WTC11 (cell line): ENCODE results near the gene NEURL4. TPM values are rescaled to one million over a fixed set of nuclear protein-coding genes. Genes with fewer than 3 reads are reported as not detected.

ENCODE experiments used
- ATAC-seq: fragments of 200-7000 bp; cut with Tn5 transposase; 2 replicates; pipeline ENCODE4 v1.10.0; 2021; ENCODE audit warnings: mild to moderate bottlenecking, moderate library complexity
- CTCF ChIA-PET: fragments of 300-600 bp; sonication (Branson Sonifier 250); formaldehyde crosslinking; loops from one replicate; lab custom pipeline; 2021; ENCODE audit warnings: antibody characterized with exemption; lab: Charles Lee
- POLR2A ChIA-PET: fragments of 350-600 bp; sonication (Branson Sonifier 250); formaldehyde crosslinking; loops from one replicate; lab custom pipeline; 2021; ENCODE audit warnings: antibody characterized with exemption; lab: Charles Lee
- DNase-seq: peaks from one replicate; pipeline ENCODE4 v3.0.0; 2021; ENCODE audit warnings: low spot score
- H3K27ac Mint-ChIP-seq: 2 replicates; pipeline ENCODE4 v1.8.0; 2021; ENCODE audit warnings: mixed read lengths
- H3K27me3 Mint-ChIP-seq: 2 replicates; pipeline ENCODE4 v1.8.0; 2021; ENCODE audit warnings: low read depth, mild to moderate bottlenecking, moderate library complexity, mixed read lengths
- H3K36me3 Mint-ChIP-seq: 2 replicates; pipeline ENCODE4 v1.8.0; 2021; ENCODE audit warnings: mixed read lengths
- H3K4me1 Mint-ChIP-seq: 2 replicates; pipeline ENCODE4 v1.8.0; 2022; ENCODE audit warnings: mixed read lengths
- H3K4me3 Mint-ChIP-seq: 2 replicates; pipeline ENCODE4 v1.8.0; 2021; ENCODE audit warnings: mild to moderate bottlenecking, moderate library complexity, mixed read lengths
- H3K9me3 Mint-ChIP-seq: 2 replicates; pipeline ENCODE4 v1.8.0; 2021; ENCODE audit warnings: mixed read lengths
- CTCF ChIP-seq: fragments of 200-600 bp; IDR thresholded peaks from 2 replicates; pipeline ENCODE4 v1.8.0; 2022; ENCODE audit warnings: antibody characterized with exemption
- ELF4 ChIP-seq: sonication (generic); formaldehyde crosslinking; IDR thresholded peaks from 2 replicates; pipeline ENCODE4 v1.8.1; 2022; ENCODE audit warnings: low read depth, mild to moderate bottlenecking, moderate library complexity, missing genetic modification reagents
- ERG ChIP-seq: fragments of 250-450 bp; sonication (Bioruptor Pico); IDR thresholded peaks from 2 replicates; pipeline ENCODE4 v1.8.0; 2021; ENCODE audit warnings: mild to moderate bottlenecking
- ETV6 ChIP-seq: sonication (generic); formaldehyde crosslinking; IDR thresholded peaks from 2 replicates; pipeline ENCODE4 v1.8.1; 2022; ENCODE audit warnings: mild to moderate bottlenecking, missing genetic modification reagents
- FOXP4 ChIP-seq: sonication (generic); formaldehyde crosslinking; IDR thresholded peaks from 2 replicates; pipeline ENCODE4 v1.8.0; 2022; ENCODE audit warnings: mild to moderate bottlenecking, missing genetic modification reagents
- GABPB1 ChIP-seq: sonication (generic); formaldehyde crosslinking; IDR thresholded peaks from 2 replicates; pipeline ENCODE4 v1.8.1; 2023; ENCODE audit warnings: mild to moderate bottlenecking, missing genetic modification reagents
- NFYB ChIP-seq: sonication (generic); formaldehyde crosslinking; conservative IDR thresholded peaks from 2 replicates; pipeline ENCODE4 v1.8.0; 2022; ENCODE audit warnings: low read depth, missing genetic modification reagents
- NR3C1 ChIP-seq: sonication (generic); formaldehyde crosslinking; conservative IDR thresholded peaks from 2 replicates; pipeline ENCODE4 v1.8.1; 2023; ENCODE audit warnings: low read depth, mild to moderate bottlenecking, missing genetic modification reagents
- RORB ChIP-seq: fragments of 250-450 bp; sonication (Bioruptor Pico); IDR thresholded peaks from 2 replicates; pipeline ENCODE4 v1.9.0; 2021; ENCODE audit warnings: mild to moderate bottlenecking
- SP1 ChIP-seq: sonication (generic); formaldehyde crosslinking; conservative IDR thresholded peaks from 2 replicates; pipeline ENCODE4 v1.8.1; 2022; ENCODE audit warnings: missing genetic modification reagents
- STAT6 ChIP-seq: sonication (generic); formaldehyde crosslinking; conservative IDR thresholded peaks from 2 replicates; pipeline ENCODE4 v1.8.1; 2023; ENCODE audit warnings: mild to moderate bottlenecking, low read depth, missing genetic modification reagents, moderate library complexity
- ZNF219 ChIP-seq: sonication (generic); formaldehyde crosslinking; IDR thresholded peaks from 2 replicates; pipeline ENCODE4 v1.8.0; 2023; ENCODE audit warnings: missing genetic modification reagents, mild to moderate bottlenecking, borderline replicate concordance
- ZNF317 ChIP-seq: sonication (generic); formaldehyde crosslinking; IDR thresholded peaks from 2 replicates; pipeline ENCODE4 v1.8.1; 2023; ENCODE audit warnings: low read depth, mild to moderate bottlenecking, moderate library complexity, missing genetic modification reagents, borderline replicate concordance
- ZNF396 ChIP-seq: fragments of 250-450 bp; sonication (Bioruptor Pico); IDR thresholded peaks from 2 replicates; pipeline ENCODE4 v1.8.0; 2021; ENCODE audit warnings: mild to moderate bottlenecking, moderate library complexity, borderline replicate concordance
- ZNF416 ChIP-seq: fragments of 250-450 bp; sonication (Bioruptor Pico); IDR thresholded peaks from 2 replicates; pipeline ENCODE4 v1.9.0; 2021; ENCODE audit warnings: mild to moderate bottlenecking, inconsistent platforms
- ZNF512 ChIP-seq: sonication (generic); formaldehyde crosslinking; IDR thresholded peaks from 2 replicates; pipeline ENCODE4 v1.8.1; 2022; ENCODE audit warnings: missing genetic modification reagents, borderline replicate concordance
- ZNF532 ChIP-seq: fragments of 250-450 bp; sonication (Bioruptor Pico); IDR thresholded peaks from 2 replicates; pipeline ENCODE4 v1.9.0; 2021; ENCODE audit warnings: mild to moderate bottlenecking, borderline replicate concordance
- total RNA-seq: library from RNA; stranded (reverse); gene quantifications from 3 replicates; pipeline ENCODE4 v1.2.3, GENCODE V29; 2021

Gene NEURL4
- total RNA-seq, 1 experiment from 2014 or later: 64.4 TPM

- TF ChIP-seq ZNF532 (CRISPR knock-in tag) (no peak), RORB (CRISPR knock-in tag) (no peak), CTCF (no peak), ZNF396 (no peak), NR3C1 (CRISPR knock-in tag) (no peak), GABPB1 (no peak), ETV6 (CRISPR knock-in tag) (no peak), NFYB (no peak), FOXP4 (no peak), ZNF416 (CRISPR knock-in tag) (no peak), ERG (CRISPR knock-in tag) (no peak), STAT6 (no peak), ZNF512 (CRISPR knock-in tag) (no peak), ELF4 (no peak), ZNF317 (CRISPR knock-in tag) (no peak), SP1 (CRISPR knock-in tag) (no peak), ZNF219 (no peak)
- no peak overlapping the region for H3K27ac Mint-ChIP-seq
- peaks cover 16% of the 10 kb centered on the region for H3K4me1 Mint-ChIP-seq
- H3K4me3 Mint-ChIP-seq: no peak overlapping the region
- ATAC-seq: no peak
- POLR2A ChIA-PET: no interaction called here
- H3K9me3 Mint-ChIP-seq: no peaks in the 10 kb centered on the region
- CTCF ChIA-PET: interaction anchor here (0.7 to 2.3 kb wide), 2 partner anchors 18 to 46 kb away, joined by 4 to 6 read pairs; no protein-coding TSS in a partner anchor
- peaks cover 34% of the 10 kb centered on the region for H3K36me3 Mint-ChIP-seq
- H3K27me3 Mint-ChIP-seq: no peaks in the 10 kb centered on the region
- no peak for DNase-seq
Measured at GRCh38 chr17:7326186-7326585, 2.9 kb downstream of the NEURL4 start.
